Retina (tissue), 1 donor: Measurements from ENCODE around the gene CRYBA4.
A peak's percentile ranks its signal among the peaks of the same experiment; 100 is the strongest.

Experiments used
- DNase-seq: peaks from one replicate; pipeline ENCODE4 v3.0.0-alpha.2; 2016

CRYBA4 gene

GRCh38 chr22:26621663-26622062, at the start of gene CRYBA4:
Gene CRYBA4, plus strand, starts transcription at chr22:26621963. Its CDS starts 634 bp downstream, at chr22:26622597.
- DNase-seq = no peak

GRCh38 chr22:26573026-26573662, 48.6 kb upstream of the CRYBA4 start:
- no peak for DNase-seq

- DNase-seq = no peak
These were observed 47.6 kb upstream of the CRYBA4 start for GRCh38 chr22:26574001-26574723.

DNA sequence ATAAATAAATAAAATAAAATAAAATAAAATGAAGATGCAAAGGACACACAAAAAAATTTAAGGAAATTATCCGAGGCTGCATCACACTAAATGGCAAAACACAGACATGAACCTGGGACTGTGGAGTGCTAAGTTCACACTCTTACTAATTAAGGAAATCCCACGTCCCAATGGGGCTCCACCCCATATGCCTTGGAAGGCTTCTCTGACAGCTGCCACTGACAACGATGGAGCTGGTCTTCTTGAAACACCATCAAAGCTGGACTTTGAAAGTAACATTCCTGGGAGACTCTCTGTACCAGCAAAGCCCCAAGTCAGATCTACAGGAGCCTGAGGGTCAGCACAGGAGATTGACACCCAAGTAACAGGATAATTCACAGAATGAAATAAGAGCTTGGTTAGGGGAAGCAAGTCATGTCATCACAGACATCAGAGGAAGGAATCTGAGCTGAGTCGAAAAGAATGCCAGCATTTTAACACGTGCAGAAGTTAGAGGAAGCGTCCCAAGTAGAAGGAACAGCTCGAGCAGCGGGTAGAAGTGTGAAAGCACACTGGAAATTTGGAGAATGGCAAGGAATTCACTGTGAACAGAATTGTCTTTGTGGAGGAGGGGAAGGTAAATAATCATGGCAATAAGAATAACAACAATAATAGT, 45.6 kb upstream of the CRYBA4 start:
- DNase-seq = no peak

DNA sequence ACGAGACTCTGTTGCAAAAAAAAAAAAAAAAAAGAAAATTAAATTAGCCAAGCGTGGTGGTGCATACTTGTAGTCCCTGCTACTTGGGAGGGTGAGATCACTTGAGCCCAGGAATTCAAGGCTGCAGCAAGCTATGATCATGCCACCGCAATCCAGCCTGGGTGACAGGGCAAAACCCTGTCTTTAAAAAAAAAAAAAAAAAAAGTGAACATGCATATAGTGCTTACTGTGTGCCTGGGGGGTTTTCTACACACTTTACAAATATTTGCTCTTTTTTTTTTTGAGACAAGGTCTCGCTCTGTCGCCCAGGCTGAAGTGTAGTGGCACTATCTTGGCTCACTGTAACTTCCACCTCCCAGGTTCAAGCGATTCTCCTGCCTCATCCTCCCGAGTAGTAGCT, 44.7 kb upstream of the CRYBA4 start:
- no peak for DNase-seq

- DNase-seq = no peak
These were observed 42.4 kb upstream of the CRYBA4 start for GRCh38 chr22:26579331-26579886.

GRCh38 chr22:26580240-26580962, 41.4 kb upstream of the CRYBA4 start:
- no peak for DNase-seq

DNA sequence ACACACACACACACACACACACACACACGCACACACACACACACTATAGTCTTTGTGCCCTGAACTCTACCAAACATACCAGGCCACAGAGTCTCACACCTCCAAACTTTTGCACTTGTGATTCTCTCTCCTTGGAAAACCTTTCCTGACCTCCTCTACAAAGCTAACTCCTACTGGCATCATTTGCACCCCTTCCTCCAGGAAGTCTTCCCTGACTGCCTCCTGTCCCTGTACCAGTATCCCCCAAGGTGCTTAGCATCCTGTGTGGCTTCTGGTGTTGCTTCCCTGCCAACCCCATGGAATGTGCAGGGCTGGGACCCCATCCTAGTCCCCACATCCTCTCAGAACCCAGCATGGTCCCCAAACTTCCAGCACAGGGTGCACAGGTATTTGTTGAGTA, 40.7 kb upstream of the CRYBA4 start:
- DNase-seq = no peak

- no peak for DNase-seq
These were observed 40.1 kb upstream of the CRYBA4 start for GRCh38 chr22:26581633-26582168.

DNA sequence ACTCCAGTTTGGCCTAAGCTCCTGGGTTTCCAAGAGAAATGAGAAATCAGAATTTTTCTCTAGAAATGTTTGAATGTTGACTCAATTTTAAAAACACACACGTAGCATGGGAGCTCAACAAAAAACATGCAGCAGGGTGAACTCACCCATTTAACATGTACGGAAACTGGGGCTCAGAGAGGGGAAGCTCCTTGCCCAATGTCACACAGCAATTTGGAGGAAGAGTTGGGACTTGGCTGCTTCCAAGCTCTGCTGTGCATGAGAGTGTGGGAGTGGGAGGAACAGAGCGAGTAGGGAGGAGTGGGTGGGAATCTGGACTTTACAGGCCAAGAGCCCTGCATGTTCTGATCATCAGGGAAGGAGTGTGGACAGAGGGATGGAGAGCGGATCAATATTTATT, 37.8 kb upstream of the CRYBA4 start:
- DNase-seq = no peak

DNA sequence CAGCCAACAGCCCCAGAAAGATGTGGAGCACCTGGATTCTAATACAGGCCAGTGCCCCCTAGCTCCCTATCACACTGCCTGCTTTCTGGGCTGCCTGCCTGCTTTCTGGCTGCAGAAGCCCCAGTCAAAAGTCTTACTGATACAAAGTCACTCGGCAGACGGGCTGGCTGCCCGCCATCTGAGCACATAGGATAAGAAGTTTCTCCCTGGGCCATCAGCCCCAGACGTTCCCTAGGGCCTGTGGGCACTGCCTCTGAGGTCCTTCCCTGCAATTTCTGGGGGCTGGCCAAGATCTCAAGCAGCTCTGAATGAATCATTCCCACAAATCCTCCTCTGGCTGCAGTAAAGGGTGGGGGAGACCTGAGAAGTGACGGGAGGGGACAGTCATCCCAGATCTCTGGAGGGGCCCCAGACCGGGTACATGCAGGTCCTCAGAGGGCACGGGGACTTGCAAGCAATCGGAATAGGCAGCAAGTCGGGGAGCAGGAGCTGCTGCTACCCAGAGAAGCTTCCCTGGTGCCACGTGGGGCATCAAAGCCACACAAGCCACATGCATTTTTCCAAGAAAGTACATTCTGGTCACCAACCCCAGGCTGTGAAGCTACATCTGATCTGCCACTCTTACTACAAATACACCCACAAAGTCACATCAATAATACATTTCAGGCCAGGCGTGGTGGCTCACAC, 36.5 kb upstream of the CRYBA4 start:
- DNase-seq = no peak

DNA sequence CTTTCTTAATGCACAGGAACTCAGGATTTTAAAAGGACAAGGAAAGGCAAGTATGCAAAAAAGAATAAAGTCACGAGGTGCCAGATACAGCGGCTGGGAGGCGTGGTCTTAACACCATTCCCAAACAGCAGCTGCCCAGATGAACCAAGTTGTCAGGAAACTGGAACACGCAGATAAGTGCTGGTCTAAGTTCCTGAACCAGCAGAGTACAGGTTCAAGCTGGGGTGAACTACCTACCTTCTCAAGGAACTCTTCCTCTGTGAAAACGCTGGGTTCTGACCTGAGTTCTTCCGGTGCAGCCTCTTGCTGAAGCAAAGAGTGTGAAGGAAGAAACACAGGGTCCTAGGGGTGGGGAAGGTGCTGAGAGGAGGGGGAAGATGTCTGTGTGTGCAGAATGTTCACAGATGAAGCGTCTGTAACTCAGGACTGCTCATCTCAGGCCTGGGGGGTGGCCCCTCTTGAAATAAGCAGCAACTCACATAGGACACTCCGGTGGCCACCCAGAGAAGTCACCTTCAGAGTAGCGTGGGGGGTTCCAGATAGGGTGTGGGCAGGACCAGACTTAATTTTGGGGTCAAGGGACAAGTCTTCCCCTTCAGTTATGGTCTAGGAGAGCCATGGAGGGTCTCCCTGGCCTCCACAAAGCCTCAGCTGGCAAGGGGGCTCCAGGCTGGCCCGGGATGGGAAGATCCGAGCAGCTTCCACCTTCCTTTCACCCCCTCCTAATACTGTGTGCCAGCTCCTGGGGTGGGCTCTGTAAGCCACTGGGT, 35.0 kb upstream of the CRYBA4 start:
- DNase-seq = no peak

DNA sequence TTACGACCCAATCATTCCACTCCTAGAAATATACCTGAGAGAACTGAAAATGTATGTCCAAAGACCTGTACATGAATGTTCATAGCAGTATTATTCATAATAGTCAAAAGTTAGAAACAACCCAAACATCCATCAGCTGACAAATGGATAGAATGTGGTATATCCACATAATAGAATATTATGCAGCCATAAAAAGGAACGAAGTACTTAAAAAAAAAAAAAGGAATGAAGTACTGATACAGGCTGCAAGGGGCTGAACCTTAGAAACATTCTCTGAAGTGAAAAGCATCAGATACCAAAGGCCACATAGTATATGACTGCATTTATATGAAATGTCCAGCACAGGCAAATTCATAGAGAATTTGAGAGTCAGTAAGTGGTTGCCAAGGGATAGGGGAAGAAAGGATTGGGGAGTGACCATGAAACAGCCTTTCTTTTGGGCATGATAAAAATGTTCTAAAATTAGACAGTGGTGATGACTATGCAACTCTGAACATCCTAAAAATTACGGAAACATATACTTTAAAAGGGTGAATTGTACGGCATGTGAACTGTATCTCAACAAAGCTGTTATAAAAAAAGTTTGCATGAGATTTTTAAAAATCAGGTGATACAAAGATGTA, 33.7 kb upstream of the CRYBA4 start:
- DNase-seq = no peak

DNA sequence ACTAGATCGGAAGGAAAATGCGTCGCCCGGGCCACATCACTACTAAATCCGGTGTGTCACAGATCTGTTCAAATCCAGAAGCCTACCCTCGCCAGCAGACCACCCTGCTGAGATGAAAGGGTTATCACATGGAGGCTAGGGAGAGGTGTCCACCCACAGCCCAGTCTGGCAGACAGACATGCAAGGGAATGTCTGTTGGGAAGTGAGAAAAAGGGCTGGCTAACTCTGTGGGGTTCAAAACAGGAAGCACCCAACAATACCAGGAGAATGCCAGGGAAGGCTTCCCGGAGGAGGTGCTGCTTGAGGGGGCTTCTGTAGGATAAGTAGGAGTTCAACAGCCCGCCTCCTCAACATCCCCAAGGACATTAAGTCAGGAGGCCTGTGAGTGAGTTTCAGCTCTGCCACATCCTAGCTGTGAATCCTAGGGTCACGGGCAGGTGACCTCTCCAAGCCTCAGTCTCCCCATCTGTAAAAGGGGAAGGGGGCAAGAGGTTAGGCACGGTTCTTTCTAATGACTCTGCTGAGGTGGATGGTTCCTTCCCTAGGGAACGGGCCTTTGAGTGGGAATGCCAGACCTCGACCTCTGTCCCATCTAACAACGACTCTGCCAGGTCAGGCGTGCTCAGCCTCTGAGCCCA, 32.9 kb upstream of the CRYBA4 start:
- DNase-seq = no peak

GRCh38 chr22:26589367-26589844, 32.4 kb upstream of the CRYBA4 start:
- DNase-seq = peak; percentile 66

DNA sequence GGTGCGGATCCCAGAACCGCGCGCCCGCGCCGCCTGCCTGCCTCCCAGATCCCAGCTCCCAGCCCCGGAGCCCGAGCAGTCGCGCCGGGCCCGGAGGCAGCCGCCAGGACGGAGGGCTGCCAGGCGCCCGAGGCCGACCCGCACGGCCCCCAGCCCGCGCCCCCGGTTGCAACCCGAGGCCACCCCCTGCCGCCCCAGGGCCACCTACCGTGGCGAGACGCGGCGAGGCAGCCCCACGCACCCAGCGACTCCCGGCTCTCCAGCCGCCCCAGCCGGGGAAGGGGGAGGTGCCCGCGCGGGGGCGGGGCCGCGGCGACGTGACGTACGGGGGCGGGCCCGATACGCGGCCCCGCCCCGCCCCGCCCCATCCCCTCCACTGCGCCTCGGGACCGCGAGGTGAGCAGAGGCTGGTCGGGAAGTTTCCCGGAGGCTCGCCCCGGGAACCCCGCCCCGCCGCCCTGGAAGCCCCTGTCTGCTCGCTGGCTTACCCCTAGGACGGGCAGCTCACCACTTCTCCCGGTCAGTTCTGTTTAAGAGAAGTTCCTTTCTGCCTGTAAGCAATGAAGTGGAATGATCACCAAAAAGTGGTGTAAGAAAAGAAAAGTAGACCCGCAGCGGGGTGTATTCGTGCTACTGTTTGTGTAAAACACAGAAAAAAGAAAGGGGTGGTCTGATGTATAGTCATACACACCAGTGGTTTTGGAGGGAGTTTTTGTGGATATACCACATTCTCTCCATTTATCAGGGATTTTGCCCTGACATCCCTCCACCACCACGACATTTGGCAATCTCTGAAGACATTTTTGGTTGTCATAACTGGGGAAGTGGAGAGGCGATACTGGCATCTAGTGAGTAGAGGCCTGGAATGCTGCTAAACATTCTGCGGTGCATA, 31.7 kb upstream of the CRYBA4 start, which contains the start of gene TPST2:
TSS of gene TPST2 (minus strand) at position 288 of the 892 bp plus-strand sequence. CDS start 48,502 bp downstream, outside the sequence.
- DNase-seq = peak; percentile 68

DNA sequence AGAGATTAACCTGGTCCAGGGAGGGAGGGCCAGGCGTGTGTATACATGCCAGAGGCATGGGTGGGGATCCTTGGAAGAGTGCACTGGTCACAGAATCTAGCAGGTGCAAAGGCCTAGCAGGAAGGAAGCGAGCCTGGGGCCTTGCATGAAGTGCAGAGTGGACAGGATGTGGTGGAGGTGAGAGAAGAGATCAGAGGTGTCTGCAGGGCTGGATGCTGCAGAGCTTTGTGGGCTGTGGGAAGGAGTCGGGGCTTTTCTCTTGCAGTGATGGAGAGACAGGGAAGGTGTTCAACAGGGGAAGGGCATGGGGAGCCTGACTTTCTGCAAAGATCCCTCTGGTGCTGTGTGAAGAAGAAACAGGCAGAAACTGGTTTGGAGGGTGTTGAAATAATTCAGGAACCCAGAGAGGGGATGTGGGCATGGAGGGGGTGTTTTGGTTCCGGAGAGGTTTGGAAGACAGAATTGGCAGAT, 29.3 kb upstream of the CRYBA4 start:
- no peak for DNase-seq

GRCh38 chr22:26593763-26594162, 28.0 kb upstream of the CRYBA4 start:
- DNase-seq = no peak

GRCh38 chr22:26597026-26597425, 24.7 kb upstream of the CRYBA4 start:
- no peak for DNase-seq
